ENCODE measurements around the gene LHFPL2.

GRCh38 chr5:78594610-78595457 lies 53.7 kb downstream of the LHFPL2 start:
- TF ChIP-seq CTCF (conservative IDR thresholded peaks at IDR 0.05; ENCODE audit: low read depth in 2 of 2) (no peak), POLR2AphosphoS5 (IDR thresholded peaks at IDR 0.05; ENCODE audit: low read depth) (no peak), EZH2phosphoT487 (IDR thresholded peaks at IDR 0.05; ENCODE audit: unreplicated experiment) (no peak), EZH2 (IDR thresholded peaks at IDR 0.05; ENCODE audit: low read depth, unreplicated experiment) (no peak), CREB1 (CRISPR knock-in tag; IDR thresholded peaks at IDR 0.05; ENCODE audit: low read depth) (no peak), ZNF462 (CRISPR knock-in tag; IDR thresholded peaks at IDR 0.05) (no peak), REST (IDR thresholded peaks at IDR 0.05; ENCODE audit: unreplicated experiment) (no peak)
